HTERT RPE-1 (cell line): Measurements from ENCODE around the gene GSTM4.
"Not testable (repeated sequence)": the region's sequence is repeated elsewhere in the genome, so short reads cannot be mapped to it uniquely, and the experiment has no call there.

Experiments
- in situ Hi-C: fragments of 300-500 bp; cut with MboI; formaldehyde crosslinking; loops from 4 replicates; pipeline ENCODE4 v1.14.3; 2020; ENCODE audit warnings: low sequenced_read_pairs

The GSTM4 gene

GRCh38 chr1:109695138-109695537 is 39.2 kb downstream of the GSTM4 start:
- in situ Hi-C loops, result not testable (repeated sequence)

GRCh38 chr1:109697066-109697465 is 41.2 kb downstream of the GSTM4 start:
- in situ Hi-C loops, result no loop called here

GRCh38 chr1:109697861-109698260 is 42.0 kb downstream of the GSTM4 start:
- in situ Hi-C loops, result not testable (repeated sequence)

GRCh38 chr1:109702940-109703339 is 47.0 kb downstream of the GSTM4 start:
- in situ Hi-C loops, result not testable (repeated sequence)

- in situ Hi-C loops, result no loop called here
Observed at GRCh38 chr1:109704173-109704572, 48.3 kb downstream of the GSTM4 start.

- in situ Hi-C loops, result no loop called here
Observed at GRCh38 chr1:109705411-109705810, 49.5 kb downstream of the GSTM4 start.

GRCh38 chr1:109708949-109709348 is 53.0 kb downstream of the GSTM4 start:
- in situ Hi-C loops, result not testable (repeated sequence)

- in situ Hi-C loops, result not testable (repeated sequence)
Observed at GRCh38 chr1:109709822-109710221, 53.9 kb downstream of the GSTM4 start.
